22Rv1 (cell line): ENCODE measurements around the gene WBP1L.

Experiments
- ZFX ChIP-seq: fragments of 450-650 bp; IDR thresholded peaks from 2 replicates; pipeline ENCODE4 v1.6.1; 2017; ENCODE audit warnings: antibody characterized with exemption, borderline replicate concordance
- TF ChIP-seq, protein P1 (sequence below): fragments of 450-650 bp; IDR thresholded peaks from 2 replicates; pipeline ENCODE4 v1.5.1; 2017; ENCODE audit warnings: mild to moderate bottlenecking

DNA sequence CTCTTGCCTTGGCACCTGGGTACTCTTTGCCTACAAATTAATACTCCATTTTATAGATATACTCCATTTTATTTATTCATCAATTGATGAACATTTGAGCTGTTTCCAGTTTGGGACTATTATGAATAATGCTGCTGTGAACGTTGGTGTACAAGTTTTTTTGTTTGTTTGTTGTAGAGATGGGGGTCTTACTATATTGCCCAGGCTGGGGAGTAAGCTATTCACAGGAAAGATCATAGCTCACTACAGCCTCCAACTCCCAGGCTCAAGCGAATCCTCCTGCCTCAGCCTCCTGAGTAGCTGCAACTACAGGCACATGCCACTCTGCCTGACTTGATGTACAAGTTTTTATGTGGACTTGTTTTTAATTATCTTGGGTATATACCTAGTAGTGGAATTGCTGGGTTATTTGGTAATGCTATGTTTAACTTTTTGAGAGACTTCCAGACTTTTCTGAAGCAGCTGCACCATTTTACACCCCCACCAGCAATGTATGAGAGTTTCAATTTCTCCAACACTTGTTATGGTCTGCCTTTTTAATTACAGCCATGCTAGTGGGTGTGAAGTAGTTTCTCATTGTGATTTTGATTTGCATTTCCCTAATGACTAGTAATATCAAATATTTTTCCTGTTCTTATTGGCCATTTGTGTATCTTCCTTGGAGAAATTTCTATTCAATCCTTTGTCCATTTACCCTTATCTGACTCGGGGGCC is 15.9 kb downstream of the WBP1L start:
- TF ChIP-seq, protein P1, sequence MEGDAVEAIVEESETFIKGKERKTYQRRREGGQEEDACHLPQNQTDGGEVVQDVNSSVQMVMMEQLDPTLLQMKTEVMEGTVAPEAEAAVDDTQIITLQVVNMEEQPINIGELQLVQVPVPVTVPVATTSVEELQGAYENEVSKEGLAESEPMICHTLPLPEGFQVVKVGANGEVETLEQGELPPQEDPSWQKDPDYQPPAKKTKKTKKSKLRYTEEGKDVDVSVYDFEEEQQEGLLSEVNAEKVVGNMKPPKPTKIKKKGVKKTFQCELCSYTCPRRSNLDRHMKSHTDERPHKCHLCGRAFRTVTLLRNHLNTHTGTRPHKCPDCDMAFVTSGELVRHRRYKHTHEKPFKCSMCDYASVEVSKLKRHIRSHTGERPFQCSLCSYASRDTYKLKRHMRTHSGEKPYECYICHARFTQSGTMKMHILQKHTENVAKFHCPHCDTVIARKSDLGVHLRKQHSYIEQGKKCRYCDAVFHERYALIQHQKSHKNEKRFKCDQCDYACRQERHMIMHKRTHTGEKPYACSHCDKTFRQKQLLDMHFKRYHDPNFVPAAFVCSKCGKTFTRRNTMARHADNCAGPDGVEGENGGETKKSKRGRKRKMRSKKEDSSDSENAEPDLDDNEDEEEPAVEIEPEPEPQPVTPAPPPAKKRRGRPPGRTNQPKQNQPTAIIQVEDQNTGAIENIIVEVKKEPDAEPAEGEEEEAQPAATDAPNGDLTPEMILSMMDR = no peak
- TF ChIP-seq ZFX = no peak
